GM20000 (cell line): ENCODE measurements around the gene ZNF860.

Source experiments
- DNase-seq: peaks from one replicate; pipeline ENCODE4 v3.0.0; 2012; ENCODE audit warnings: low spot score
- CTCF ChIP-seq: IDR thresholded peaks from 2 replicates; pipeline ENCODE4 v1.5.1; 2012; ENCODE audit warnings: mild to moderate bottlenecking, control low read depth; ENCODE audit errors: extremely low read depth, missing control alignments

Gene ZNF860

GRCh38 chr3:31973837-31974236, 7.7 kb upstream of the ZNF860 start:
- TF ChIP-seq CTCF, result no peak

GRCh38 chr3:31974471-31974870, 7.1 kb upstream of the ZNF860 start:
- no peak for DNase-seq
- TF ChIP-seq CTCF, result no peak

More at GRCh38 chr3:31973837-31974236, 7.7 kb upstream of the ZNF860 start:
- no peak for DNase-seq

GRCh38 chr3:31974964-31975363, 6.6 kb upstream of the ZNF860 start:
- no peak for TF ChIP-seq CTCF
- no peak for DNase-seq

- no peak for DNase-seq
- TF ChIP-seq CTCF, result no peak
These were observed 5.2 kb upstream of the ZNF860 start for GRCh38 chr3:31976302-31976701.

- no peak for TF ChIP-seq CTCF
- DNase-seq, result no peak
These were observed 3.8 kb upstream of the ZNF860 start for GRCh38 chr3:31977736-31978135.

DNA sequence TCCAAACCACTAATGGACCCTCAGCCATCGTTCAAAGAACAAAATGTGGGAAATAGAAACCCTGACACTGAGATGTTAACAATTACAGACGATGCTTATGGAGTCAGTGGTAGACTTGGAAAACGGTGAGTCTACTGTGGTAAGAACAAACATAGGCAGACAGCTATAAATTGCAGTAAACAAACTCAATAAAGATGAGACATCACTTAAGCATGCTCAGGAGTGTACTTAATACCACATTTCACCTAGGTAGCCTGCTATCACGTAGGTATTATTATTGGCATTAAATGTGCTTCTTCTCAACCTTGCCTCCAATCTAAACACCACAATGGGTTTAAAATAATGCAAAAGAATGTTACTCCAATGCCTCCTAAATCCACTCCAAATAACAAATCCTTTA, 3.0 kb upstream of the ZNF860 start:
- no peak for TF ChIP-seq CTCF
- DNase-seq, result no peak

- no peak for TF ChIP-seq CTCF
- peak; percentile 65 for DNase-seq
These were observed 2.4 kb upstream of the ZNF860 start for GRCh38 chr3:31979001-31979697.
